Fibroblast of gingiva (primary cell): Measurements from ENCODE around the gene LMF2.

Experiments used
- DNase-seq: peaks from one replicate; pipeline ENCODE4 v3.0.0-alpha.2; 2011; ENCODE audit warnings: low read depth

LMF2 gene

DNA sequence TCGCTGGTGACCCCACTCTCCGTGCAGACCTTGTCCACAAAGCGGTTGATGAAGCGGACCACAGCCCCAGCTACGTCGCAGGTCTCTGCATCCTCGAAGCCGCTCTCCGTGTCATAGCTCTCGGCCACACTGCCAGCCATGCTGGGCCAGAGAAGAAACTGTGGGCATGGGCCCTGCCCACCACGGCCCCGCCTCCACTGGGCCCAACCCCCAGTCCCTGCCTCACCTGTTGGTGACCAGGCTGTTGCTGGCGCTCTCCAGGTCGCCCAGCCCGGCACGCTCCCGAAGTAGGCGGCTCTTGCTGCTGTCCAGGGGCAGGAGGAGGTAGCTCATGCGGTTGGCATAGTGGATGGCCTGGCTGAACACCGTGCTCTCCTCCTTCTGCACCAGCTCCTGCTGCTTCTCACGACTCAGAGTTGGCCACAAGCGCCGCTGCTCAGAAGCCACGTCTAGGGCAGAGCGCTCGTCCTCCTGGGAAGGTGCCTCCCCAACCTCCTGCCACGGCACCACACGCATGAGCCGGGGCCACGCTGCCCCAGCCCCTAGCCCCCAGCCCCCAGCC lies 45.4 kb downstream of the LMF2 start:
- DNase-seq, result no peak

GRCh38 chr22:50461536-50461935 lies 46.0 kb downstream of the LMF2 start:
- no peak for DNase-seq

DNA sequence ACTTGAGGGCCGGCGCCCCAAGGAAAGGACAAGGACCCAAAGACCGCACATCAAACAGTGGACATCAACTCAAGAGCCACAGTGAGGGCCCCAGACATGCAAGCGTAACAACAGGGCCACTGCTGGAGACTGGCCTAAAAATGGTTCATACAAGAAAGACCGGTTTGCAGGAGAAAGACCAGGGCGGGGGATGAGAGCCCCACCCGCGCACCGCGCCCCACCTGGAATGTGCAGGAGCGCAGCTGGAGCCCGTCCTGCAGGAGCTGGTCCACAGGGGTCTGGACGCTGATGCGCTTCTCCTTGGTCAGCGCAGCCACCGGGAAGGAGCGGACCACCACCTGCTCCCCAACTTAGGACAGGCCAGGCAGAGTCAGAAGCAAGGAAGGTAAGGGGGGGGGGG lies 46.6 kb downstream of the LMF2 start:
- DNase-seq, result no peak

DNA sequence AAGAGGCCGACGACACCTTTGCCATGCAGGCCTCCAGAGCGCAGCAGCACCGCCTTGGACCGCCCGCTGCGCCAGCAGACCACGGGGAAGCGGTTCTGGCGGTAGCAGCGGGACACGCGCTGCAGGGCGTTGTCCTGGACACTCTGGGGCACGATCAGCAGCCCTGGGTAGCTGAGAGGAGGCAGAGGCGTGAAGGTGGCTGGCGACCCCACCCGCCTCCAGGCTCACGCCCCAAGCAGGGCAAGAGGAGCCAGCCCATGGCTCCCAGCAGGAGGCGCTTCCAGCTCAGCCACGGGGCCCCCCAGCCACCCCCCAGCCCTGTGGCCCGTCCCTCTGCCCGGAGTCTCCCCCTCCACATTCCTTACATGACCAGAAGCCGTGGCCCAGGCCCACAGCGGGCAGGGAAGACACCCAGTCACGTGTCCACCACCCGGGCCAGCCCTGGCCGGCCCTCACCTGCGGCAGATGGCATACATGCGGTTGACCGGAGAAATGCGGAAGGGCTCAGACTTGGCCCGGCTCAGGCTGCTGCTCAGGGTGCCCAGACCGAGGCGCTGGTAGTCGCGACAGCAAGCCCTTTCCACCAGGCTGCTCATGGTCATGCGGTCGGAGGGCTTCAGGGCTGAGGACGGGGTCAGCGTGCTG lies 47.9 kb downstream of the LMF2 start:
- DNase-seq, result no peak

DNA sequence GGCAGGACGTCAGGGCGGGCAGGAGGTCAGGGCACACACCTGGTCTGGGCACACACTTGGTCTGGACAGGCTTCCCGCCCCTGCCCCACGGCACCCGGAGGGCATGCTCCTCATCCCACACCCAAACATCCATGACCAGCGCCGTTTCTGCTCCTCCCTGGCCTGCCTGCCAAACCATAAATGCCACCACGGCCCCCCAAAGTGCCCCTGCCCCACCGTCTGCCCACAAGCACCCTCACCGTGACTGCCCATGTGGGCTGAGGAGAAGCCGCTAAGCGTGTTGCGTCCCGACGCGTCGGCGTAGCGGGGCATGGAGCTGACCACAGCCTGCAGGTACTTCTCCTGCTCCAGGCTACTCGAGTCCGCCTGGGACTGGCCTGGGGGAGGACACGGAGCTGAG lies 48.5 kb downstream of the LMF2 start:
- no peak for DNase-seq

DNA sequence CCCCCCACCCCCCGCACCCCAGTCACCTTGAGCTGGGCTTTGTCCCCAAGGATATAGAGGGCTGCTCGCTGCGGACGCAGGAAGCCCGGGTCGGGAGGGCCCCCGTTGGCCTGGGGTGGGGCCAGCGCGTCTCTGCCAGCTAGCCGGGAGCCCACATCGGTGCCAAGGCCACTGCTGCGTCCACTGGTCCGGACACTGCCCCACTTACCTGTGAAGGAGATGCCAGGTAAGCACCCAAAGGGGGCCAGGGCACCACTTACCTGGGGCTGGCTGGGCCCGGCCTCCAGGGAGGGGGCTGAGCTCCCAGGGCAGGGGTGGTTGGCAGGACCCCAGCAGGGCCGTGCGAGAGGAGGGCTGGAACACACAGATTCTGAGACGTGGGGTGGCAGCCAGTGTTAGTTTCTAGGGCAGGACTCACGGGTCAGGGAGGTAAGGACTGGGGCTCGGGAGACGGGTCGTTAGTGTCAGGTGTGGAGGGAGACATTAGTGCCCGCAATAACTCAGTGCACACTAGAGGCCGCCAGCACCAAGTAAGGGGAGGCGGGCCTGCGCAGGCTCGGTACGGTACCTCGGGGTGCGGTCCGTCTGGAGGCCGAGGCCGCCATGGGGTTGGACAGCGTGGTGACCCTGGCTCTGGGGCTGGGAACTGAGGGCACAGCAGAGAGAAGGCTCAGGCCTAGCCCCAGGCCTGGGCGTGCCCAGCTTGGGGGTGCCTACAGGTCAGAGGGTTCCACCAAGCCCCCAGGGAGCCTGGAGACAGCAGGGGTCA lies 50.9 kb downstream of the LMF2 start:
- no peak for DNase-seq

GRCh38 chr22:50456026-50456425 lies 51.5 kb downstream of the LMF2 start:
- DNase-seq, result no peak

GRCh38 chr22:50455201-50455600 lies 52.3 kb downstream of the LMF2 start:
- no peak for DNase-seq

DNA sequence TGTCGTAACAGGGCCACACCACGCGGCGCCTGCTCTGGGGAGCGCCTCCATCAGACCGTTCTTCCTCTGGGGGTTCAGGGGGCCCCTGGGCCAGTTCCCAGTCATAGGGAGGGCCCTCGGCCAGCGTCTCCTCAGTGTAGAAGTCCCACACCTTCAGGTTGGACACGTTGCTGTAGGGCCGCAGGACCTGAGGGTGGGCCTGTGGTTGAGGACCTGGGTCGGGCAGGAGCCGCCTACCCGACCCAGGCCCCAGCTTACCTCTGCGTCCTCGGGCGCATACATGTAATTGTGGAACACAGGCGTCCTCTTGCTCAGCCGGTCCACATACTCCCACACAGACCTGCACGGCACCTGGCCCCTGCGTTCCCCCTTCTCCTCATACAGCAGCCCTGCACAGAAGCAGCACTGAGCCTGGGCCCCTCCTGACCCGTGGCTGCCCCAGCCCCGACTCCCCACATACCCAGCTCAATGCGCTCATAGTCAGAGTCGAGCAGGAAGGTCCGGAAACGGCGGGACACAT lies 52.9 kb downstream of the LMF2 start:
- DNase-seq, result no peak
